K562 (cell line): ENCODE results near the gene JUN. TPM values are rescaled to one million over a fixed set of nuclear protein-coding genes. Genes with fewer than 3 reads are reported as not detected.

ENCODE experiments used
- C11orf30 ChIP-seq: fragments of 450-650 bp; IDR thresholded peaks from 2 replicates; pipeline ENCODE4 v1.6.1; 2016; ENCODE audit warnings: low read depth, mild to moderate bottlenecking
- MAFK ChIP-seq: IDR thresholded peaks from 2 replicates; pipeline ENCODE4 v1.6.1; 2011; ENCODE audit warnings: low read length, improper control_type of control experiment
- MIER1 ChIP-seq: fragments of 450-650 bp; IDR thresholded peaks from 2 replicates; pipeline ENCODE4 v1.6.1; 2016; ENCODE audit warnings: antibody characterized with exemption, mild to moderate bottlenecking, low read depth
- NEUROD1 ChIP-seq: fragments of 150-350 bp; IDR thresholded peaks from 2 replicates; pipeline ENCODE4 v1.6.1; 2014; ENCODE audit warnings: borderline replicate concordance, low read length, low read depth; ENCODE audit not compliant: partially characterized antibody
- NR4A1 ChIP-seq, 2 experiments: fragments of 250-450 bp in 1 of 2; fragments of 450-650 bp in 1 of 2; sonication (Bioruptor Pico) in 1 of 2; IDR thresholded peaks; 2 replicates each; pipeline versions ENCODE4 v1.4.0 to v1.6.1; 2016 to 2020; ENCODE audit warnings: mild to moderate bottlenecking in 2 of 2, missing compliant biosample characterization in 1 of 2, missing genetic modification characterization in 1 of 2, moderate library complexity in 1 of 2
- SETDB1 ChIP-seq: IDR thresholded peaks from one replicate; pipeline ENCODE4 v1.6.1; 2012; ENCODE audit warnings: low read length, control low read depth, inconsistent platforms
- ZNF3 ChIP-seq: fragments of 250-450 bp; sonication (Bioruptor Pico); IDR thresholded peaks from 2 replicates; pipeline ENCODE4 v1.5.0; 2021; ENCODE audit warnings: mild to moderate bottlenecking, moderate library complexity
- polyA plus RNA-seq, 8 experiments: library from polyadenylated mRNA; depleted of rRNA in 4 of 8; stranded (reverse) in 5 of 8; unstranded in 3 of 8; fragments of >200 nt; fragmentation: Nextera tagmentation in 2 of 8; fragmentation: Illumina TruSeq in 1 of 8; extraction: Ambion mirVana in 2 of 8; extraction: Trizol in 1 of 8; gene quantifications; 2 replicates each; pipeline versions ENCODE4 v1.2.1 to v1.2.3, GENCODE V29; 2011 to 2014; ENCODE audit warnings: inconsistent platforms in 1 of 8, missing spikeins in 1 of 8
- total RNA-seq, 7 experiments: library from RNA; depleted of rRNA in 6 of 7; stranded (reverse); fragments of >200 nt in 6 of 7; fragmentation: Illumina TruSeq in 2 of 7; extraction: Trizol in 2 of 7; gene quantifications; 2 replicates each; pipeline versions ENCODE4 v1.2.1 to v1.2.3, GENCODE V29; 2011 to 2021; ENCODE audit warnings: low replicate concordance in 1 of 7
- TF ChIP-seq, protein P1 (sequence below): fragments of 450-650 bp; IDR thresholded peaks from 2 replicates; pipeline ENCODE4 v1.6.1; 2018; ENCODE audit not compliant: partially characterized antibody
- TF ChIP-seq, protein P2 (sequence below): fragments of 150-350 bp; IDR thresholded peaks from 2 replicates; pipeline ENCODE4 v1.6.1; 2014; ENCODE audit warnings: low read depth, mild to moderate bottlenecking, low read length, borderline replicate concordance
- TF ChIP-seq, protein P3 (sequence below): fragments of 200-800 bp; sonication (Bioruptor generic); IDR thresholded peaks from 2 replicates; pipeline ENCODE4 v1.6.1; 2017; ENCODE audit warnings: missing genetic modification characterization, missing compliant biosample characterization
- TF ChIP-seq, protein P4 (sequence below): IDR thresholded peaks from 3 replicates; pipeline ENCODE4 v1.6.1; 2011; ENCODE audit warnings: borderline replicate concordance, mild to moderate bottlenecking, moderate library complexity; ENCODE audit not compliant: insufficient read length; ENCODE audit errors: extremely low read depth
- TF ChIP-seq, protein P5 (sequence below): sonication (generic); formaldehyde crosslinking; IDR thresholded peaks from 2 replicates; pipeline ENCODE4 v1.8.1; 2023; ENCODE audit warnings: mild to moderate bottlenecking, missing genetic modification reagents

The JUN gene
- total and polyA plus RNA-seq, 9 of the 15 experiments (the other 6 are each of a cell fraction or from before 2014, with no cell fraction given) = 0.32 to 23.4 (median 4.0) TPM

DNA sequence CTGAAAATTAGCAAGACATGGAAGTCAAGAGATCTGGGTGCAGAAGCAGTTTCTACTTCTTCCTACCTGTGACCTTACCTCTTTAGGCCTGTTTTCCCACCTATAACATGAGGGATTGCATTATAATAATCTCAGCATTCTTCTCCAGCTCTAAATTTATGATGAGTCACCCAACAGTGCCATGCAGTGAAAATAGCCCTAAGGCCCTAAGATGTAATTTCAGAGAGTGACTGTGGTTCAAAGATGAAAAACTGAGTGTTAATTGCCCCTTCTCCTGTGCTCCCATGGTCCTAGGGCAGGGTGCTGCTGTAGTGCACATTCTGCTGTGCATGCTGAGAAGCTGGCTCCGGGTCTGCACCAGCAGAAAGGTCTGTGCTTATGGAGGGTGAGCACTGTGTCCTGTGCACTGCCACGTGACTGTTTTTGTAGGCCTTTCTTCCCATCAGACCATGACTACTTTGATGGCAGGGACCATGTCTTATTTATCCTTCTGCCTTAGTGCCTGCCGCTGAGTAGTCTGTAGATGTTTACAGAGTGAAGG is 29.7 kb downstream of the JUN start (continued):
- TF ChIP-seq, protein P1, sequence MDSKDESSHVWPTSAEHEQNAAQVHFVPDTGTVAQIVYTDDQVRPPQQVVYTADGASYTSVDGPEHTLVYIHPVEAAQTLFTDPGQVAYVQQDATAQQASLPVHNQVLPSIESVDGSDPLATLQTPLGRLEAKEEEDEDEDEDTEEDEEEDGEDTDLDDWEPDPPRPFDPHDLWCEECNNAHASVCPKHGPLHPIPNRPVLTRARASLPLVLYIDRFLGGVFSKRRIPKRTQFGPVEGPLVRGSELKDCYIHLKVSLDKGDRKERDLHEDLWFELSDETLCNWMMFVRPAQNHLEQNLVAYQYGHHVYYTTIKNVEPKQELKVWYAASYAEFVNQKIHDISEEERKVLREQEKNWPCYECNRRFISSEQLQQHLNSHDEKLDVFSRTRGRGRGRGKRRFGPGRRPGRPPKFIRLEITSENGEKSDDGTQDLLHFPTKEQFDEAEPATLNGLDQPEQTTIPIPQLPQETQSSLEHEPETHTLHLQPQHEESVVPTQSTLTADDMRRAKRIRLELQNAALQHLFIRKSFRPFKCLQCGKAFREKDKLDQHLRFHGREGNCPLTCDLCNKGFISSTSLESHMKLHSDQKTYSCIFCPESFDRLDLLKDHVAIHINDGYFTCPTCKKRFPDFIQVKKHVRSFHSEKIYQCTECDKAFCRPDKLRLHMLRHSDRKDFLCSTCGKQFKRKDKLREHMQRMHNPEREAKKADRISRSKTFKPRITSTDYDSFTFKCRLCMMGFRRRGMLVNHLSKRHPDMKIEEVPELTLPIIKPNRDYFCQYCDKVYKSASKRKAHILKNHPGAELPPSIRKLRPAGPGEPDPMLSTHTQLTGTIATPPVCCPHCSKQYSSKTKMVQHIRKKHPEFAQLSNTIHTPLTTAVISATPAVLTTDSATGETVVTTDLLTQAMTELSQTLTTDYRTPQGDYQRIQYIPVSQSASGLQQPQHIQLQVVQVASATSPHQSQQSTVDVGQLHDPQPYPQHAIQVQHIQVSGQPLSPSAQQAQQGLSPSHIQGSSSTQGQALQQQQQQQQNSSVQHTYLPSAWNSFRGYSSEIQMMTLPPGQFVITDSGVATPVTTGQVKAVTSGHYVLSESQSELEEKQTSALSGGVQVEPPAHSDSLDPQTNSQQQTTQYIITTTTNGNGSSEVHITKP = no peak
- no peak for TF ChIP-seq SETDB1
- TF ChIP-seq MIER1 = no peak
- no peak for TF ChIP-seq NEUROD1
- peak; percentile 68; the same call in 1 of the 2 replicates for TF ChIP-seq C11orf30
- no peak for TF ChIP-seq ZNF3
- TF ChIP-seq NR4A1 (CRISPR knock-in tag; IDR thresholded peaks at IDR 0.05) = no peak
- no peak for TF ChIP-seq NR4A1 (tag; IDR thresholded peaks at IDR 0.05)
- TF ChIP-seq, protein P2, sequence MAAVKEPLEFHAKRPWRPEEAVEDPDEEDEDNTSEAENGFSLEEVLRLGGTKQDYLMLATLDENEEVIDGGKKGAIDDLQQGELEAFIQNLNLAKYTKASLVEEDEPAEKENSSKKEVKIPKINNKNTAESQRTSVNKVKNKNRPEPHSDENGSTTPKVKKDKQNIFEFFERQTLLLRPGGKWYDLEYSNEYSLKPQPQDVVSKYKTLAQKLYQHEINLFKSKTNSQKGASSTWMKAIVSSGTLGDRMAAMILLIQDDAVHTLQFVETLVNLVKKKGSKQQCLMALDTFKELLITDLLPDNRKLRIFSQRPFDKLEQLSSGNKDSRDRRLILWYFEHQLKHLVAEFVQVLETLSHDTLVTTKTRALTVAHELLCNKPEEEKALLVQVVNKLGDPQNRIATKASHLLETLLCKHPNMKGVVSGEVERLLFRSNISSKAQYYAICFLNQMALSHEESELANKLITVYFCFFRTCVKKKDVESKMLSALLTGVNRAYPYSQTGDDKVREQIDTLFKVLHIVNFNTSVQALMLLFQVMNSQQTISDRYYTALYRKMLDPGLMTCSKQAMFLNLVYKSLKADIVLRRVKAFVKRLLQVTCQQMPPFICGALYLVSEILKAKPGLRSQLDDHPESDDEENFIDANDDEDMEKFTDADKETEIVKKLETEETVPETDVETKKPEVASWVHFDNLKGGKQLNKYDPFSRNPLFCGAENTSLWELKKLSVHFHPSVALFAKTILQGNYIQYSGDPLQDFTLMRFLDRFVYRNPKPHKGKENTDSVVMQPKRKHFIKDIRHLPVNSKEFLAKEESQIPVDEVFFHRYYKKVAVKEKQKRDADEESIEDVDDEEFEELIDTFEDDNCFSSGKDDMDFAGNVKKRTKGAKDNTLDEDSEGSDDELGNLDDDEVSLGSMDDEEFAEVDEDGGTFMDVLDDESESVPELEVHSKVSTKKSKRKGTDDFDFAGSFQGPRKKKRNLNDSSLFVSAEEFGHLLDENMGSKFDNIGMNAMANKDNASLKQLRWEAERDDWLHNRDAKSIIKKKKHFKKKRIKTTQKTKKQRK = no peak
- TF ChIP-seq, protein P3, sequence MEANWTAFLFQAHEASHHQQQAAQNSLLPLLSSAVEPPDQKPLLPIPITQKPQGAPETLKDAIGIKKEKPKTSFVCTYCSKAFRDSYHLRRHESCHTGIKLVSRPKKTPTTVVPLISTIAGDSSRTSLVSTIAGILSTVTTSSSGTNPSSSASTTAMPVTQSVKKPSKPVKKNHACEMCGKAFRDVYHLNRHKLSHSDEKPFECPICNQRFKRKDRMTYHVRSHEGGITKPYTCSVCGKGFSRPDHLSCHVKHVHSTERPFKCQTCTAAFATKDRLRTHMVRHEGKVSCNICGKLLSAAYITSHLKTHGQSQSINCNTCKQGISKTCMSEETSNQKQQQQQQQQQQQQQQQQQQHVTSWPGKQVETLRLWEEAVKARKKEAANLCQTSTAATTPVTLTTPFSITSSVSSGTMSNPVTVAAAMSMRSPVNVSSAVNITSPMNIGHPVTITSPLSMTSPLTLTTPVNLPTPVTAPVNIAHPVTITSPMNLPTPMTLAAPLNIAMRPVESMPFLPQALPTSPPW (CRISPR knock-in tag) = no peak
- peak; percentile 49; the same call in 1 of the 2 replicates for TF ChIP-seq MAFK
- TF ChIP-seq, protein P4, sequence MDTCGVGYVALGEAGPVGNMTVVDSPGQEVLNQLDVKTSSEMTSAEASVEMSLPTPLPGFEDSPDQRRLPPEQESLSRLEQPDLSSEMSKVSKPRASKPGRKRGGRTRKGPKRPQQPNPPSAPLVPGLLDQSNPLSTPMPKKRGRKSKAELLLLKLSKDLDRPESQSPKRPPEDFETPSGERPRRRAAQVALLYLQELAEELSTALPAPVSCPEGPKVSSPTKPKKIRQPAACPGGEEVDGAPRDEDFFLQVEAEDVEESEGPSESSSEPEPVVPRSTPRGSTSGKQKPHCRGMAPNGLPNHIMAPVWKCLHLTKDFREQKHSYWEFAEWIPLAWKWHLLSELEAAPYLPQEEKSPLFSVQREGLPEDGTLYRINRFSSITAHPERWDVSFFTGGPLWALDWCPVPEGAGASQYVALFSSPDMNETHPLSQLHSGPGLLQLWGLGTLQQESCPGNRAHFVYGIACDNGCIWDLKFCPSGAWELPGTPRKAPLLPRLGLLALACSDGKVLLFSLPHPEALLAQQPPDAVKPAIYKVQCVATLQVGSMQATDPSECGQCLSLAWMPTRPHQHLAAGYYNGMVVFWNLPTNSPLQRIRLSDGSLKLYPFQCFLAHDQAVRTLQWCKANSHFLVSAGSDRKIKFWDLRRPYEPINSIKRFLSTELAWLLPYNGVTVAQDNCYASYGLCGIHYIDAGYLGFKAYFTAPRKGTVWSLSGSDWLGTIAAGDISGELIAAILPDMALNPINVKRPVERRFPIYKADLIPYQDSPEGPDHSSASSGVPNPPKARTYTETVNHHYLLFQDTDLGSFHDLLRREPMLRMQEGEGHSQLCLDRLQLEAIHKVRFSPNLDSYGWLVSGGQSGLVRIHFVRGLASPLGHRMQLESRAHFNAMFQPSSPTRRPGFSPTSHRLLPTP = no peak
- TF ChIP-seq, protein P5, sequence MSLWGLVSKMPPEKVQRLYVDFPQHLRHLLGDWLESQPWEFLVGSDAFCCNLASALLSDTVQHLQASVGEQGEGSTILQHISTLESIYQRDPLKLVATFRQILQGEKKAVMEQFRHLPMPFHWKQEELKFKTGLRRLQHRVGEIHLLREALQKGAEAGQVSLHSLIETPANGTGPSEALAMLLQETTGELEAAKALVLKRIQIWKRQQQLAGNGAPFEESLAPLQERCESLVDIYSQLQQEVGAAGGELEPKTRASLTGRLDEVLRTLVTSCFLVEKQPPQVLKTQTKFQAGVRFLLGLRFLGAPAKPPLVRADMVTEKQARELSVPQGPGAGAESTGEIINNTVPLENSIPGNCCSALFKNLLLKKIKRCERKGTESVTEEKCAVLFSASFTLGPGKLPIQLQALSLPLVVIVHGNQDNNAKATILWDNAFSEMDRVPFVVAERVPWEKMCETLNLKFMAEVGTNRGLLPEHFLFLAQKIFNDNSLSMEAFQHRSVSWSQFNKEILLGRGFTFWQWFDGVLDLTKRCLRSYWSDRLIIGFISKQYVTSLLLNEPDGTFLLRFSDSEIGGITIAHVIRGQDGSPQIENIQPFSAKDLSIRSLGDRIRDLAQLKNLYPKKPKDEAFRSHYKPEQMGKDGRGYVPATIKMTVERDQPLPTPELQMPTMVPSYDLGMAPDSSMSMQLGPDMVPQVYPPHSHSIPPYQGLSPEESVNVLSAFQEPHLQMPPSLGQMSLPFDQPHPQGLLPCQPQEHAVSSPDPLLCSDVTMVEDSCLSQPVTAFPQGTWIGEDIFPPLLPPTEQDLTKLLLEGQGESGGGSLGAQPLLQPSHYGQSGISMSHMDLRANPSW (CRISPR knock-in tag) = no peak
